ENCODE measurements around the gene COL4A3.

The COL4A3 gene

DNA sequence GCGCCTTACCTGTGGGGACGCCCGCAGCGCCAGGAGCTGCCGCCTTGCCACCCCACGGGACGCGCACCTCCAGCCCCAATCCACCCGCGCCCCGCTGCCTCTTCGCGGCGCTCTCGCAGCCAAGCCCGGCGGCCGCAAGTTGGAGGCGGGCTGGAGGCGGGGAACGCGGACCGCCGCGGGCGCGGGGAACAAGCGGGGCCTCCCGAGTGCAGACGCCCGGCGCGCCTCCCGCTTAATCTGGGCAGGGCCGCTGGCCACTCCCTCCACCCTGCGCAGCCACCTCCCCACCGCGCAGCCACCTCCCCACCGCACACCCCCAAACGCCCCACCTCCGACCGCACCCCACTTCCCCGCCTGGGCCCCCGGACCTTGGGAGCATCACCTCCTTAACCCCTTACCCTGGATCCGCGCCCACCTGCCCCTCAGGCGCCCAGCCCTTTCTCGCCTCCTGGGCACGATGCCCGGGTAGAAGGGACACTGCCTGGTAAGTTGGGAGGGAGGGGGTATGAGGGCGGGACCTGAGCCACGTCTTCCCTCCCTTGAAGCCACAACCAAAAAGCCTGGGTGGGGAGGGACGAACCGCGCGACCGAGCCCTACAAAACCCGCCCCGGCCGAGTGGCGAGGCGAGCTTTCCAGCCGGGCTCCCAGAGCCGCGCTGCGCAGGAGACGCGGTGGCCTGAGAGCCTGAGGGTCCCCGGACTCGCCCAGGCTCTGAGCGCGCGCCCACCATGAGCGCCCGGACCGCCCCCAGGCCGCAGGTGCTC, at the start of gene COL4A3, which contains the start of gene COL4A4:
Gene COL4A3, plus strand, starts transcription at position 627 of the 765 bp plus-strand sequence. Its CDS starts 103 bp downstream, at position 730.
Gene COL4A4, minus strand, starts transcription at position 208 of the 765 bp plus-strand sequence. CDS start 16,722 bp downstream, outside the sequence.
- no peak for DNase-seq (ENCODE audit: low read depth)

DNA sequence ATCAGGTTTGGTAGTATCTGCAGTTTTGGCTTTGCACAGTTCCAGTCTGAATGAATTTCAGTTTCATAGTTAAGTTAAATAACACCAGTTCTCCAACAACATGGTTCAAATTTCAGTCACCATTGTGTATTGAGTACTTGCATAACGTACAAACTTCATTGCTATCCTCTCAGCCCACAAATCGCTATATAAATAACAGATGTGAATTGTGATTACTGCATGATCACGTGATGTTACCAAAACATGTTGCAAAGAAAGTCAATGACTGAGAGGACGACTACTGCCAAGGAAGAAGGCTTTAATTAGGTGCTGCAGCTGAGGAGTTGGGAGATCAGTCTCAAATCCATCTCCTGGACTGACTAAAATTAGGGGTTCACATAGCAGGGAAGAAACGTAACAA, 48.7 kb upstream of the COL4A3 start:
- DNase-seq (ENCODE audit: low read depth), result no peak

DNA sequence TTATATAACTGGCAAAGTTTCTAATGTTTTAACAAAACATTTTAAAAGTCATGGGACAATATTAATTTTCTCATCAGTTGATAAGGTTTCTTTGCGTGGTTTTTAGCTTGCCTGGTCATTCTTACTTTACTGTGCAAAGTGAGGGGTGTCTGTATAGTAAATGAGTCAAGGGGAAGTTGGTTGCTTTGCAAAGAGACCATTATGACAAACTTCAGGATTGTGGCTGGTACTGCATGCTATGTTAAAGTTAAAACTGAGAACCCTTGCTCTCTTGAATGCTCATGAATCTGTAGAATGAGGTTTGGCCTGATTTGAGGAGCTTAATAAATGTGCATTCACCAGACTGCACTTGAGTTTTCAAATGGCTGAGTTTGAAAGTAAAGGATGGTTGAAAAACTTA, 47.4 kb upstream of the COL4A3 start:
- DNase-seq (ENCODE audit: low read depth), result no peak

DNA sequence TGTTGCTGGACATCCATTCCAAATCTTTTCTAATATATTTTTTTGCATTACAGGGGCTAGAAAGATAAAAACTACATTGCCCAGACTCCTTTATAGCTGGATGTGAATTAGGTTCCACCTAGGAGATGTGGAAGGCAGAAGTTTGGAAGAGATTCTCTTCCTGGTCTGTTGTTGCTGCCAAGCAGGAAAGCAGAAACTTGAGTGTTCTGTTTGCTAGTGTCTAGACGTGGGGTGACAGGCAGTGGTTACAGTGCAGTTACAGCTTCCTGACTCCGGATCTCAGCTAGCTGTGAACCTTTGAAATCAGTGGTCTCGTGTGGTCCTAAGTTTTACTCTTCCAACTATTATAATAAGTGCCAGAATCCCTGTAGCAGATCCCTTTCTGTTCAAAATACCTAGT, 46.6 kb upstream of the COL4A3 start:
- no peak for DNase-seq (ENCODE audit: low read depth)

DNA sequence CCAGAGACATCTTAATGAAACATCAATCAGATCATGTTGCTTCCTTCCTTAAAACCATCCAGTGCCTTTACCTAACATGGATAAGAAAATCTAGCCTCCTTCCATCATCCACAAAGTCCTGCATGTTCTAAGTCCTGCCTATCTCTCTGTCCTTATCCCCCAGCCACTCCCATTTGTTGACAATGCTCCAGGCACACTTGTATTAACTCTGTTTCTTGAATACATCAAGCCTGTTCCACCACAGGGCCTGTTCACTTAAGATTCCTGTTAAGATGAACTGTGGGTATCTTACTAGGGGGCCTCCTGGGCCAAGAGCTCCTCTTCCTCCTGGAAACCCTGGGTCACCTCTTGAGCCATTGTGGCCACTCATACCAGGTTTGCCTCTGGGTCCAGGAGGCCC, 46.1 kb upstream of the COL4A3 start:
- no peak for DNase-seq (ENCODE audit: low read depth)

DNA sequence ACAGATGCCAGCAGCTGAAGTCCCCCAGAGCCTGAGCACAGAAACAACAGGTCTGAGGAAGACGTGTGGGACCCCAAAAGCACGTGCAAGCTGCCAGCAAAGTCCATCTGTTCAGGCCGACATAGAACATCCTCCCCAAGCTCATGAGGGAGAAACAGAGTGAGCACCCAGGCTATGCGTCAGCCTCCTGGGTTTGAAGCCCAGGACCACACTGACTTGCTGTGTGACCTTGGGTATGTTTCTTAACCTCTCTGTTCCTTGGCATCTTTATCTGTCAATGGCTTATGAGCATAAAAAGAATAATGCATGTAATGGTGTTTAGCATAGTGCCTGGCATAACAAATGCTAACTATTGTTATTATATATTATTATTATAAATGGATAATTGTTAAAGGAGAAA, 40.7 kb upstream of the COL4A3 start:
- DNase-seq (ENCODE audit: low read depth), result no peak

DNA sequence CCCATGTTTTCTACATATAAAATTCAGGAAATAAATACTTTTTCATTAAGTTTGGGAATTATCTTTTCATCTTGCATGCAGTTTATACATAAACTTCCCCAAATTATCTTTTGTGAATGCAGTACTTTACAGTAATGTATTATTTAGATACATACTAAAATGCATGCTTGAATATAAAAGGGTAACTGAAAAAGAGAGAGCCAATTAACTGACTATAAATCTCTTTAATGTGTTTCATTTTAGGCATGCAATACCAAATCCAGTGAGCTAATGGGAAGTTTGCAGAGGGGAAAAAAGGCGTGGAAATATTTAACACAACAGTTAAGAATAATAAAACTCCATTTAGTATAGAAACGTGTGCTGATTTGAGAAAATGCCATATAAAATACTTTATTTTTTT, 39.6 kb upstream of the COL4A3 start:
- DNase-seq (ENCODE audit: low read depth), result no peak

DNA sequence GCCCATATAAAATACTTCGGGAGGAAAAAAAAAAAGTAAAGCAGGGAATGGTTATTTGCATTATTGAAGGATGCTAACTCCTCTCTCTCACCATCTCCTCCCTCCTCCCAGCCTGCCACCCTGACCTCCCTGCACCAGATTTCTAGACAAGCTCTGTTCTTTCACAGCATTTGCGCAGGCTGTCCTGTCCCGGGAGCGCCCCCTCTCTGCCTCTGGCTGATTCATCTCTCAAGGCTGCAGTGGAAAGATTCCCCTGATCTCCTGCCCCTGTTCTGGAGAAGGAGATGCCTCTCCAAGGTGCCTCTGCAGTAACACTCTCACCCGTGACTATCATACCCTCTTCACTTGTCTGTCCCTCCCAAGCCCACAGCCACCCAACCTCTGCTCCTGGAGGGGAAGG, 38.9 kb upstream of the COL4A3 start:
- DNase-seq (ENCODE audit: low read depth), result peak; percentile 8

DNA sequence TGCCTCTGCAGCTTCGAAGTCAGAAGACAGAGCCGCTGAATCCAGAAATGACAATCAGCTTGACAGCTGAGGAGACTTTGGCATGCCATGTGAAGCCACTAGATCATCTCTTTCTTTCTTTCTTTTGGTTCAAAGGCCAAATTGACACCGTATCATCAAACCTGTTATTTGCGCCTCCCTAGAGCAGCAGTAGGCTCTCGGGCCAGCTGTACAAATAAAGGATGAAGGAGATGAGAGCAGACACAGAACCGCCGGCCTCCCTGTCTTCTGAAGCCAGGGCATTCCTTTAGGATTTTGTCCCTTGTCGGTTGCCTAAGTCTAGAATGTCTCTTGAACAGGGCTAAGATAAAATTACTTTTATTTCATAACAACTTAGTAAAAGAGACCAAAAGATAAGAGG, 37.2 kb upstream of the COL4A3 start:
- DNase-seq (ENCODE audit: low read depth), result no peak

DNA sequence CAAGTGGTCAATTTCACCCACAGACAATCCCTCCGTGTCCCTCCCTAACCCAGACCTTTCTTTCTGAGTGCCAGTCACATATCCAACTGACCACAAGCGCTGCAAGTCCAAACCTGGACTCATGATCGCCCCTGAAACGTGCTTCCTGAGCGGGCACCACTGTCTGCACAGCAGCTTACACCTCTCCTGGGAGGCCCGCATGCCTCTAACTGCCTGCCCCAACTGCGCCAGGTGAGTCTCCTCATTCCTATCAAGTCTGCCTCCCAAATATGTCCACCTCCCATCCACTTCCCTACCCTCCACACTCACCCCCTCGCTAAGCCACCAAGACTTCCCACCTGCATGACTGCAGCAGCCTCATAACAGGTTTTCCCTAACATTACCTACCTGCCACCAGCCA, 33.8 kb upstream of the COL4A3 start:
- no peak for DNase-seq (ENCODE audit: low read depth)

DNA sequence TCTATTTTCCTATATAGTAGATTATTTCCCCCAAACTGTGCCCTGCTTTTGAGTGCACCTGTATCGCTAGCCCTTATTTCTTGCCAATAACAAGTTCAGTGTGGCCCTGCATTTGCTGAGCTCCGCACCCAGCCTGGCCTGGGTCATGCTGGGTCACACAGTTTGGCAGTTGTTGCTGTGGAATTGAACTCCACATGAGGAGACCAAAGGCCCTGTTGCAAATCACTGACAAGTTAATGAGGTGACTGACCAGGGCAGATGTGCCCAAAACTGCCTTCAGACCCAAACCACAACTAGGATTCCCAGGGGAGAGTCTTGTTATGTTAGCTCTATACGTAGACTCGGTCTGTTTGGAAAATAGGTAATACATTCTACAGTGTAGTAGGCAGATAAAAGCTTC, 31.4 kb upstream of the COL4A3 start:
- no peak for DNase-seq (ENCODE audit: low read depth)

DNA sequence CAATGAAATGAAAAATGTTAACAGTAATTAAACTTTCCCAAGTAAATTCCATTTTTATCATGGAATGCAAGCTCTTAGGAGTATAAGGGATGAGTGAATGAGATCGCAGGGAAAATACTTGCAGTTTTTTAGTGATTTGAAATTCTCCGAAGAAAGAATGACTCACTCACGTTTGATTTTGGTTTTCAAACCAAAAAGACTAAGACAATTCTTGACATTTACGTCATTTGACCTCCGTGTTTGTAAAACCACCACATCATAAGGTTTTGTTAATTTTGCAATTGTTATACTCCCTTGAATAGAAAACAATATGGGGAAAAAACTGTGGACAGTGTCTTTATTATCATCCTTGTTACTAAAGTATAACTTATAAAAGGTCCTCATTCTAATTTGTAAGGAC, 29.8 kb upstream of the COL4A3 start:
- DNase-seq (ENCODE audit: low read depth), result no peak

DNA sequence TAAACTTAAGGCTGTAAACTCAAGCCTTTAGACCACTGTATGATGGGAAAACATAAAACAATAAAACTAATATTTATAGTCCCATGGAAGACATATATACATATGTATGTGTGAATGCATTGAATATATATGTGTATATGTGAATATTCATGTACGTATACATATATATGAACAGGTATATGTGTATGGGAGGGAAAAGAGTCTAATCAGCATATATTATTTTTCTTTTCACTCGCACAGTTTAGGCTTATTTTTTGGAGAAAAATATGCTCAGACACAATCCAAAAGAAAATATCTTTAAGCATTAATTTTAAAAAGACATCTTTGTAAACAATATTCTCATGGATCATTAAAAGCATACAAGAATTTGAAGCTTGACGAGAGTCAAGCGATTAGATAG, 23.1 kb upstream of the COL4A3 start:
- no peak for DNase-seq (ENCODE audit: low read depth)

DNA sequence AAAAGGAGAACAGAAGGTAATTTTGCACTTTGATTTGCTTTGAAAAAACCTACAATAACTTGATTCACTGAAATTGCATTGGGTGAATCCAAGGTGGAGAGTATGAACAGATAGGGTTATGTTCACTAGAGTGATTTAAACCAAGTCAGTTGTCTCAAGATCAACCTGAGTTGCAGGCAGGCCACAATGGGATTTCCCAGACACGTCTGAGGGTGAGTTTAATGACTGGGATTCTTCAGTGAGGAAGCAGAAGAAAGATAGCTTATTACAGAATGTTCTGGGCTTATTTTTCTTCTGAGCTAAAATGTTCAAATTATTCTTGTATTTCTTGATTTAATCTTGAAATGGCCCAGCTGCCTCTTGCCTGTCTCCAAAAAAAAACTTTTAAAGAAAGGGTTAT, 20.5 kb upstream of the COL4A3 start:
- no peak for DNase-seq (ENCODE audit: low read depth)

DNA sequence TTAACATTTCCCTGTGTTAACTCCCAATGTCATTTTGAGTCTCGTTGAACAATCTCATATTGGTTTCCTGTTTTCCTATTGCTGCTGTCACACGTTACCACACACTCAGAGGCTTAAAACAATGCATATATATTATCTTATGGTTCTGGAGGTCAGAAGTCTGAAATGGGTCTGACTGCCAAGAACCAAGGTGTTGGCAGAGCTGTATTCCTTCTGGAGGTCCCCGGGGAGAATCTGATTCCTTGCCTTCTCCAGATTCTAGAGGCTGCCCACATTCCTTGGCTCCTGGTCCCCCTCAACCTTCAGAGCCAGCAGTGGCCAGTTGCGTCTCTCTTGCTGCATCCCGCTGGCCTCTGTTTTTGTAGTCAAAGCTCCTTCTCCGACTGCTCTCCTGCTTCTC, 18.0 kb upstream of the COL4A3 start:
- no peak for DNase-seq (ENCODE audit: low read depth)

DNA sequence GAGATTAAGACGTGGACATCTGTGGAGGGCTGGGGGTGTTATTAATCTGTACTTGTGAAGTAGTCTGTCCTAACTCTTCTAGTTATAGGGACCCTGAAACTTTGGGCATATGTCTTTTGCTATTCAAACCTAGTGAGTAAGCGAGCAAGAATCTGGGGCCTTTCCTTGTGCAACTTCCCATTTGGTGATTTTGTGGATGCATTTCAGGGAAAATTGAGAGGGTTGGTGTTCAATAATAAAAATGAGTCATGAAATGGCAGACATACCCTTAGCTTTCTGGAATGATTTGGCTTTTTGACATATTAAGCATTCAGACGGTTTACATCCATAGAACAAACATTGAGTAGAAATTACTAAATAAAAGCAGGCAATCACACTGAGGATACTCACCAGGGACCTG, 17.4 kb upstream of the COL4A3 start:
- no peak for DNase-seq (ENCODE audit: low read depth)

DNA sequence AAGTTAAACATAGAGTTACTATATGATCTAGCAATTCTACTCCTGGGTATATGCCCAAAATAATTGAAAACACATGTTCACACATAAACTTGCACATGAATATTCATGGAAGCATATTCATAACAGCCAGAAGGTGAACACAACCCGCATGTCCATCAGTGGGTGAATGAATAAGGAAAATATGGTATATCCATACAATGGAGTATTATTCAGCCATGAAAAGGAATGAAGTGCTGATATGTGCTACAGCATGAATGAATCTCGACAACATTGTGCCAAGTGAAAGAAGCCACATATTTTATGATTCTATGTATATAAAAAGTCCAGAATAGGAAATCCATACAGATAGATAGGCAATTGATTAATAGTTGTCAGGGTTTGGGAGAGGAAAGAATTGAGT, 16.3 kb upstream of the COL4A3 start:
- no peak for DNase-seq (ENCODE audit: low read depth)

DNA sequence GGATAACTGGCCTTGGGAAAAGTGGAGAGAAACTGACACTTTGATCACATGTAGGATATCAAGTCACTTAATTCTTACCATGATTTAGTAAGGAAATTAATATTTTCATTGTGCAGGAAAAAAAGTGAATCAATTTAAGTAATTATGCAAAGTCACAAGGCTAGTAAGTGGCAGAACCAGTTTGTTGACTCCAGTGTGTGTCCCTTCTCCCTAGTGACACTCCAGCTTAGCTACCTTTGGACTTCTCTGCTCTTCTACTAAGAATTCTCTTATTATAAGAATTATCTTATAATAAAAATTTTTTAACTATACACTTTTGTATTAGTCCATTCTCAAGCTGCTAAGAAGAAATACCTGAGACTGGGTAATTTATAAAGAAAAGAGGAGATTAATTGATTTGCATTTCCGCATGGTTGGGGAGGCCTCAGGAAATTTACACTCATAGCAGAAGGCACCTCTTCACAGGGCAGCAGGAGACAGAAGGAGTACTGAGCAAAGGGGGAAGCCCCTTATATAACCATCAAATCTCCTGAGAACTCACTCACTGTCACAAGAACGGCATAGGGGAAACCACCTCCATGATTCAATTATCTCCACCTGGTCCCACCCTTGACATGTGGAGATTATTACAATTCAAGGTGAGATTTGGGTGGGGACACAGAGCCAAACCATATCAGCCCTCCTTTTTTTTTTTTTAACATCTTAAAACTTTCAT, 14.0 kb upstream of the COL4A3 start:
- no peak for DNase-seq (ENCODE audit: low read depth)

DNA sequence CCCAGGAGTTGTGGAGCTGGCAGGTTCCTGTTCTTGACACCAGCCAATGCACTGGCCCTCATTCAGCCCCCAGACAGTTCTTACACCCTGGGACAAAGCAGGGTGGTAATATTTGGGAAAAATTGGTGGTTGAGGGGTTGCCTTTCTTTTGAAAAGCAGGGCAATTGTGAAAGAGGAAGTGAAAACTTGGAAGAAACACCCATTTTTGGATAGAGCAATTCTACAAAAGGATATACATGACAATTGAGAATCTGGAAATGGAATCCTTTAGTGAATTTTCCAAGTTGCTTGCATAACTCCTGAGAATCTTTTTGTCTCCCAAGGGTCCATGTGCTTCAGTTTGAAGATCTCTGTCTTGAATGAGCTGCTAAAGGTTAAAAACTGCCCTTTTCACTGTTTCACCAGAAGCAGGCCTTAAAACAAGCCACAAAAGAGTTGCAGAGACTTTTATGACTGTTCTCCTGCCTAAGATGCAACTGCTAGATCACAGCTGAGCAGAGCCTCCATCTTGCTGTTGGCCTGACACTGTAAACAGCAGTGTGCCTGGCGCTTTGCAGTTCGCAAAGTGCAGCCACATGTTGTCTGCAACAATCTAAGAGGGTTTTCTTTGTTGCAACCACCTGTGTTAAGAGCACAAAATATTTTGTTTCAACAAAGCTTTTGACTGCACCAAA, 12.2 kb upstream of the COL4A3 start:
- DNase-seq (ENCODE audit: low read depth), result no peak

DNA sequence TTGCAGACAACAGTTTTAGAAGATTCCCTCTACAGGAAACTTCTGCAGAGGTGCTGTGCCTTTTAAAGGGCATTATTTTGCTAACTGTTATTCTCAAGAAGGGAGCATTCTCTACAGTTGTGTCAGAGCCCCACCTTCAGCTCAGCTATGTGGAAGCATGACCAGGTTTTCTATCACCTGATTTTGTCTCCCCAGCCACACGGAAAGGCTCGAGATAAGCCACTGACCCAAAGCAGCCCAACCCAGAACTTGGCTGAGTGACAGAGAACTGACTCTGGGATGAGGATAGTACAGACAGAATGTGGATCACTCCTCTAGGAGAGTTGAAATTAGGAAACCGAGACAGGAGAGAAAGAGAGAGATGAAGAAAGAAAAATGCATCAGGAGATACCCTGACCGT, 11.1 kb upstream of the COL4A3 start:
- DNase-seq (ENCODE audit: low read depth), result no peak

DNA sequence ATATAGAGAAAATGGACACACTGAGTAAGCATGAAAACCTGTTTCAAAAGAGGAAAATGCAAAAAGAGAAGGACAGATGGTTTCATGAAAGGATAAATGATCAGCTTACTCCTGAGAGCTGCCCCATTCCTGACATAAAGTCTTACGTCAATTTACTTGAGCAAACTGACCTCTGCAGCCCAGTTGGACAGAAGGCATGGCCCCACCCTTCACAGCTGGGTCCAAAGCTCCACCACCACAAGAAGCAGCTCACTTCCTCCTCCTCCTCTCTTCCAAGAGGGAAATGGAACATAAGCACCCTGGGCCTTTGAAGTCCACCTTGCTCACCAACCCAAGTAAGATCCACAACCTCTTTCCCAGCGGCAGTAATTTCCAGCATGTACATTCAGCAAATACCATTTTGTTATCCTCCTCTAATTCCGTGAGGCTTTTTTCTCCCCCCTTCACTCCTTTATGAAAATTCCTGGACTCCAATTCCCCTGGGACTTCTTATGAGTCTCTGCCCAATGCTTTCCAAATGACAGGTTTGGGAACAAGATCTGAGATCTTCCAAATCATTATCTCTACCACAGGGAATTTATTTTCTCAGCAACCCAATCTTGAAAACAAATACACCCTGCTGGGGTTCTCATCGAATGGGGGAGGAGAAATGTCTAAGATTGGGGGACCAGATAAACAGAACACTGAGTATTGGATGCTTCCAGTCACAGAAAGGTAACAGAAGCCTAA, 10.5 kb upstream of the COL4A3 start:
- DNase-seq (ENCODE audit: low read depth), result no peak

DNA sequence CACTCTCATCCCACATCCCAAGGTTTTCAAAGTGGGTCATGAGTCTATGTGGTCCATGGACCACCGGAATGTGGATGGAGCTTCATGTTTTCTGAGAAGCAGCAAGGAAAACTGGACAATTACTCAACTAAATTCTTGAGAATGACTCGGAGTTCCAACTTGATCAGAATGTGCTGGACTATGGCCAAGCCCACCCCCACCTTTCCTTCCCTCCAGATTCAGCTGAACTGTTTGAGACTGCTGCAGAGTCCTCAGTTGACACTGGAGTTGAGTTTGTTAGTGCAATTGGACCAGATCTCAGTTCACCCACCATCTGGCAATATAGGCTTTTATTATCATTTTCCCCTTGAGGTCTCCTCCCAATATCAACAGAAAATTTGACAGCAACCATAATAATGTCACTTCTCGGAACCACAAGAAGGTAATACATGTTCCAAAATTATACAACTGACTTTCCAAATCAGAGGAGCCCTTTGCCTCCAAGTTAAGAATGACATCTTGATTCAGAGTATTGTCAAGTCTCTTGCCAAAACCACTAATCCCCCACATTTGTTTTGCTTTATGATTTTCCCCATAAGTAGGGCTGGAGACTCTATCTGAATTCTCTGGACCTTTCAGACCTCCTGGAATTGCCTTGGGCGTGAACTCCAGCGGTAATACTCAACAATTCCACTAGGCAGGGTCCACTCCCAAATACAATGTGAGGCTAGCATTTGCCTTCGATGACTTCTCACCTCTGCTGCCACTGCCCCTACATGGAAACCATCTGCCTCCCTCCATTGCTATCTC, 9.2 kb upstream of the COL4A3 start:
- DNase-seq (ENCODE audit: low read depth), result peak; percentile 55

Data from amniotic epithelial cell (primary cell).